Fibroblast of pulmonary artery (primary cell): ENCODE results near the gene NPLOC4.

ENCODE experiments used
- DNase-seq: peaks from one replicate; pipeline ENCODE4 v3.0.0-alpha.2; 2010; ENCODE audit warnings: low read depth
- H3K4me3 ChIP-seq: replicated peaks from 2 replicates; pipeline ENCODE4 v1.5.1; 2011; ENCODE audit warnings: low read depth, mild to moderate bottlenecking, control low read depth, low read length, moderate library complexity
- TF ChIP-seq, protein P1 (sequence below): IDR thresholded peaks from 2 replicates; pipeline ENCODE4 v1.5.1; 2011; ENCODE audit warnings: mild to moderate bottlenecking, control low read depth, low read length, inconsistent platforms; ENCODE audit errors: missing control alignments

The NPLOC4 gene

DNA sequence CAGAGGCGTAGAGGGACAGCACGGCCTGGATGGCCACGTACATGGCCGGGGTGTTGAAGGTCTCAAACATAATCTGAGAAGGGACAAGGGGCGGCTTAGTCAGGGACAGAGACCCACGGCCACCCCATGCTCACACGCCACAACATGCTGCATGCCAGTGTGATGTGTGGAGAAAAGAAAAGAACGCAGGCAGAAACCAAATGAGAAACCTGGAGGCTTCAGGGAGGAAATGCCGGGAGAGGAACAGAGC, 125.4 kb downstream of the NPLOC4 start:
- TF ChIP-seq, protein P1, sequence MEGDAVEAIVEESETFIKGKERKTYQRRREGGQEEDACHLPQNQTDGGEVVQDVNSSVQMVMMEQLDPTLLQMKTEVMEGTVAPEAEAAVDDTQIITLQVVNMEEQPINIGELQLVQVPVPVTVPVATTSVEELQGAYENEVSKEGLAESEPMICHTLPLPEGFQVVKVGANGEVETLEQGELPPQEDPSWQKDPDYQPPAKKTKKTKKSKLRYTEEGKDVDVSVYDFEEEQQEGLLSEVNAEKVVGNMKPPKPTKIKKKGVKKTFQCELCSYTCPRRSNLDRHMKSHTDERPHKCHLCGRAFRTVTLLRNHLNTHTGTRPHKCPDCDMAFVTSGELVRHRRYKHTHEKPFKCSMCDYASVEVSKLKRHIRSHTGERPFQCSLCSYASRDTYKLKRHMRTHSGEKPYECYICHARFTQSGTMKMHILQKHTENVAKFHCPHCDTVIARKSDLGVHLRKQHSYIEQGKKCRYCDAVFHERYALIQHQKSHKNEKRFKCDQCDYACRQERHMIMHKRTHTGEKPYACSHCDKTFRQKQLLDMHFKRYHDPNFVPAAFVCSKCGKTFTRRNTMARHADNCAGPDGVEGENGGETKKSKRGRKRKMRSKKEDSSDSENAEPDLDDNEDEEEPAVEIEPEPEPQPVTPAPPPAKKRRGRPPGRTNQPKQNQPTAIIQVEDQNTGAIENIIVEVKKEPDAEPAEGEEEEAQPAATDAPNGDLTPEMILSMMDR: no peak
- peak; percentile 50 for DNase-seq
- peak overlapping the region; percentile 95 for H3K4me3 ChIP-seq

DNA sequence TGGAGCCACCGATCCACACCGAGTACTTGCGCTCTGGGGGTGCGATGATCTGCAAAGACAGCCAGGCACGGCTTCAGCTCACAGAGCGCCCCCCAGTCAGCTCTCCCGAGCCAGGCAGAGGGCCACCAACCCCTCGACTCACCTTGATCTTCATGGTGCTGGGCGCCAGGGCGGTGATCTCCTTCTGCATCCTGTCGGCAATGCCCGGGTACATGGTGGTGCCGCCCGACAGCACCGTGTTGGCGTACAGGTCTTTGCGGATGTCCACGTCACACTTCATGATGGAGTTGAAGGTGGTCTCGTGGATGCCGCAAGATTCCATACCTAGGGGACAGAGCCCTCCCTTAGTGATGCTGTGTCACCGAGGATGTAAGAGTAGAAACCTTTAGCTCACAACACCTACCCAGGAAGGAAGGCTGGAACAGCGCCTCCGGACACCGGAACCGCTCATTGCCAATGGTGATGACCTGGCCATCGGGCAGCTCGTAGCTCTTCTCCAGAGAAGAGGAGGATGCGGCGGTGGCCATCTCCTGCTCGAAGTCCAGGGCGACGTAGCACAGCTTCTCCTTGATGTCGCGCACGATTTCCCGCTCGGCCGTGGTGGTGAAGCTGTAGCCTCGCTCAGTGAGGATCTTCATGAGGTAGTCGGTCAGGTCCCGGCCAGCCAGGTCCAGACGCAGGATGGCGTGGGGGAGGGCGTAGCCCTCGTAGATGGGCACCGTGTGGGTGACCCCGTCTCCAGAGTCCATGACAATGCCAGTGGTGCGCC, 125.9 kb downstream of the NPLOC4 start:
- TF ChIP-seq, protein P1: no peak
- peak overlapping the region; percentile 95 for H3K4me3 ChIP-seq
- peak; percentile 42 for DNase-seq

DNA sequence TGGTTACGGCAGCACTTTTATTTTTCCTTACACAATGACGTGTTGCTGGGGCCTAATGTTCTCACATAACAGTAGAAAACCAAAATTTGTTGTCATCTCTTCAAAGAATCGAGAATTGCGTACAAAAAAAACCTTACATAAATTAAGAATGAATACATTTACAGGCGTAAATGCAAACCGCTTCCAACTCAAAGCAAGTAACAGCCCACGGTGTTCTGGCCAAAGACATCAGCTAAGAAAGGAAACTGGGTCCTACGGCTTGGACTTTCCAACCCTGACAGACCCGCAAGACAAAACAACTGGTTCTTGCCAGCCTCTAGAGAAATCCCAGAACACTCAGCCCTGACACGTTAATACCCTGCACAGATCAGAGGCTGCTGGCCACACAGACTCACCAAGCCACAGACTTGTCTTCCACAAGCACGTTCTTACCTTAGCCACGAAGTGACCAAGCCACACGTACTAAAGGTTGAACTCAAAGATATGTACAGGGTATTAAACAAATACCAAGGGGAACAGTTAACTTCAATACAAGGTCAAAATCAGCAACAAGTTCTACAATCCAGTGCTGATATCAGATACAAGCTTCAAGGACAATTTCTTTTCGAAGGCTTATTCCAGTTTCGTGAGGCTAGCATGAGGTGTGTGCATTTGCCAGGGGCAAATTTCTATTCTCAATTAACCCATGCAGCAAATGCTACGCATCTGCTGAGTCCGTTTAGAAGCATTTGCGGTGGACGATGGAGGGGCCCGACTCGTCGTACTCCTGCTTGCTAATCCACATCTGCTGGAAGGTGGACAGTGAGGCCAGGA, 126.7 kb downstream of the NPLOC4 start:
- peak overlapping the region; percentile 95 for H3K4me3 ChIP-seq
- TF ChIP-seq, protein P1: no peak
- peak; percentile 37 for DNase-seq

DNA sequence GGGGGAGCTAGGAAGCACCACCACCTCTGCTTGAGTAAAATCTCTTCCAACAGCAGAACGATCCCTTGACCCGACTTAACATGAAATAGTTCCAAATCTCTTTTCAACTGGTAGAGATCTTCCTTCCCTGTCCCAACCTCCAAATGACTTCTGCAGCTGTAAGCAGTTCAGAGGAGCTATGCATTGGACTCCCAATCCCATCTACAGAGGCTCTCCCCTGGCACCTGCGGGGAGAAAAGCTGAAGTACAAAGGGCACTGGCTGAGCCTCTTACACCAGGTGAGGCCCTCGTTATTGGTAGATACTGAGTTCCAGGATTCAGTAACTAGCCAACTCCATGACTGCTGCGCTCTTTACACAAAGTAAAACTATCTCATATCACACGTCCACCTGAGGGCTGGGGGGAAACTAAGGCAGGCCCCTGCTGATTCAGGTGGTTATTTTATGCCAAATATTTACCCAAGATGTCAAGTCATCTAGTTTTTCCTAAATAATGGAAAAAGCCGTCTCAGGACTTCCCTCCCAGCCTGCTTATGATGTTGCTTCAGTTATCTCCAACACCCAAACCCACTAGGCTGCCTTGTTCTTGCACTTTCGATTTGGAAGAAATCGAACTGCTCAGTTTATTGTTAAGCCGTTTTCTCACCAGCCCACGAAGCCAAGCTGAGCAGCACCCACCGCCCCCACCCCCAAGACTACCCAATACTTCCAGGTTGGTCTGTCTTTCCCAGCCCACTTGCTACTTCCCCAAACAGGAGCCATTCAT, 127.5 kb downstream of the NPLOC4 start:
- H3K4me3 ChIP-seq: peak overlapping the region; percentile 95
- TF ChIP-seq, protein P1: no peak
- DNase-seq: peak; percentile 47

DNA sequence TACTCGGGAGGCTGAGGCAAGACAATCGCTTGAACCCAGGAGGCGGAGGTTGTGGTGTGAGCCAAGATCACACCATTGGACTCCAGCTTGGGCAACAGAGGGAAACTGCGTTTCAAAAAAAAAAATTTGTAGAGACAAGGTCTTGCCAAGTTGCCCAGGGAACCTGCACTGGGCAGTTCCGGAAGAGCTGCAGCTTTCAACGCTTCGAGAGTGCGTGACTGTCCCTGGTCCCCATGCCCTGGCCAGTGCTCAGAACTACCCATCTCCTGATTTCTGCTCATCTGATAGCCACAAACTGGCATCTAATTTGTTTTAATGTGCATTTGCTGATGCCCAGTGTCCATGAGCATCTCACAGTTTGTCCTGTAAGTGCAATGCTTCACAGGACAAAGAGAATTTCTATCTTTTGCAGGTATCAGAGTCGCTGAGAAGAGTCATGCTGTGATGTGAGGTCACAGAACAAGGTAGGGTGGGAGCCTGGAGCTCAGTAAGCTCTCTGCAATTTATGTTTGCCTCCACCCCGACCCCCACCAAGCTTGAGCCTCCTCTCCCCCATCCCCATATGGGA, 128.2 kb downstream of the NPLOC4 start:
- TF ChIP-seq, protein P1: no peak
- peak overlapping the region; percentile 95 for H3K4me3 ChIP-seq
- DNase-seq: peak; percentile 67
